ENCODE data around the gene SP5. TPM values are rescaled to one million over a fixed set of nuclear protein-coding genes. Genes with fewer than 3 reads are reported as not detected.

Gene SP5
- total and polyA plus RNA-seq, 12 donors: 0.12 to 0.97 (median 0.37) TPM; not detected in 3

DNA sequence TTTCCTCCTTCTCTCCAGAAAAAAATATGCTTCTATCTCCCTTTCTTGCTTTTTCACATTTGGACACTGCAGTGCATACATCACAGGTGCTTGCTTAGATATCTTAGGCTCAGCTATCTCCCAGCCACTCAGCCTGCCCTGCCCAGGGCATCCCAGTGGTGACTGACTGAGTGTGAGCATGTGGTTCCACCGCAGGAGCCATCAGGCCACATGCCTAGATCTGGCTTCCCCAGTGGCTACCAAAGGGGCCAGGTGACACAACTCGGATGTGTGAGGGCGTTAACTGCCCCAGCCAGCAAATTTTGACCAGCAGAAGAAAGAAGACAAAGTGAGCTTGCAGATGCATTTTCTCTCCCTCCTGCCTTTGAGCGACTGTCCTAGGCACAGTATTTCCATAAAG is 25.5 kb downstream of the SP5 start:
- no peaks in the 10 kb centered on the region for H3K4me1 ChIP-seq
- no peak for TF ChIP-seq CTCF (IDR thresholded peaks at IDR 0.05)
- H3K27ac ChIP-seq: no peak overlapping the region
- intact Hi-C loops (cut with DNase I): no loop called here
- WGBS, 2 donors: 67 to 71% methylated on average over 4 of the region's 4 CpGs
- ATAC-seq: no peak
- H3K9me3 ChIP-seq: peaks cover 0 to 9% (median 0%) of the 10 kb centered on the region in 11 donors
- no peak for DNase-seq
- H3K27me3 ChIP-seq: peaks cover 0 to 25% (median 11%) of the 10 kb centered on the region in 7 donors
- H3K4me3 ChIP-seq: no peak overlapping the region
- H3K36me3 ChIP-seq: no peaks in the 10 kb centered on the region

GRCh38 chr2:170742000-170742399 is 26.9 kb downstream of the SP5 start:
- WGBS, 2 donors: 67 to 73% methylated on average over 3 of the region's 3 CpGs
- intact Hi-C loops (cut with DNase I): no loop called here
- no peak for TF ChIP-seq CTCF (IDR thresholded peaks at IDR 0.05)

GRCh38 chr2:170742896-170743529 is 27.9 kb downstream of the SP5 start:
- no peak for ATAC-seq
- Histone ChIP-seq H3K9me3 (no peaks in the 10 kb centered on the region), H3K27ac (no peak overlapping the region), H3K4me3 (no peak overlapping the region), H3K27me3 (peaks cover 0 to 27% (median 16%) of the 10 kb centered on the region in 7 donors), H3K36me3 (no peaks in the 10 kb centered on the region), H3K4me1 (no peaks in the 10 kb centered on the region)
- no peak for DNase-seq
- WGBS, 2 donors: 77% methylated on average over 6 of the region's 6 CpGs
- intact Hi-C loops (cut with DNase I): no loop called here
- TF ChIP-seq CTCF (IDR thresholded peaks at IDR 0.05): no peak

More at GRCh38 chr2:170742000-170742399, 26.9 kb downstream of the SP5 start:
- Histone ChIP-seq H3K27ac (no peak overlapping the region), H3K27me3 (peaks cover 0 to 27% (median 16%) of the 10 kb centered on the region in 7 donors), H3K9me3 (peaks cover 0 to 9% (median 0%) of the 10 kb centered on the region in 11 donors), H3K4me1 (no peaks in the 10 kb centered on the region), H3K36me3 (no peaks in the 10 kb centered on the region), H3K4me3 (no peak overlapping the region)
- ATAC-seq (no peak), DNase-seq (no peak)

DNA sequence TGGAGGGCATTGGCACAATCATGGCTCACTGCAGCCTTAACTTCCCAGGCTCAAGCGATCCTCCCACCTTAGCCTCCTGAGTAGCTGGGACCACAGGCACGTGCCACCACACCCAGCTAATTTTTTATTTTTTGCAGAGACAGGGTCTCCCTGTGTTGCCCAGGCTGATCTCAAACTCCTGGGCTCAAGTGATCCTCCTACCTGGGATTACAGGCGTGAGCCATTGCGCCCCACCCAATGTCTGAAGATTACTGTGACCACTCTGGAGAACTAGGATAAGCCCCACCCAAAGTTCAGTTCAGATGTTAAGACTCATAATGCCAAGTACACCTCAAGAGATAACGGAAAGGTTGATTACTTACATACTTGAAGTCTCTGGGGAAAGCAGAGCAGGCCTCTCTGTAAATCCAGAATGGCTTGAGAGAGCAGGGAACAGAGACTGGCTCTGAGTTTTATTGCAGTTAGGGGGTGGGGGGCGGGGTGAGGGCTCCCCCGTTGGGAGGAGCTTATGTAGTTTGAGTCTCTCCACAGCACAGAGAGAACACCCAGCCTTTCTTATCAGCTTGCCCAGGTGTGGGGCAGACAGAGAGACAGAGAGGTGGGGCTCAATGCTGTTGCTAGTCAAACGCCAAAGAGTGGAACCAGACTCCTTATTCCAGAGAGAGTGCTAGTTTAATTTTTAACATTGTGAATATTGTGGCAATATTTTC is 28.5 kb downstream of the SP5 start:
- intact Hi-C loops (cut with DNase I): no loop called here
- Histone ChIP-seq H3K4me3 (no peak overlapping the region), H3K27me3 (peaks cover 0 to 27% (median 16%) of the 10 kb centered on the region in 7 donors), H3K9me3 (no peaks in the 10 kb centered on the region), H3K27ac (no peak overlapping the region), H3K36me3 (no peaks in the 10 kb centered on the region), H3K4me1 (no peaks in the 10 kb centered on the region)
- ATAC-seq: no peak
- no peak for TF ChIP-seq CTCF (IDR thresholded peaks at IDR 0.05)
- DNase-seq: no peak
- 58 to 60% methylated on average over 8 of the region's 8 CpGs for WGBS, 2 donors
